HG03342 (cell line): ENCODE results near the gene LMO1.

Source experiments
- ATAC-seq: cut with Tn5 transposase; IDR thresholded peaks from one replicate; pipeline ENCODE4 v1.9.1; 2021; ENCODE audit warnings: mild to moderate bottlenecking, moderate library complexity; ENCODE audit not compliant: unreplicated experiment

LMO1 gene

GRCh38 chr11:8263769-8264410, at the start of gene LMO1:
TSS of gene LMO1 (minus strand) at chr11:8263878. CDS start at chr11:8263362, 516 bp downstream.
- ATAC-seq = peak; percentile 55

DNA sequence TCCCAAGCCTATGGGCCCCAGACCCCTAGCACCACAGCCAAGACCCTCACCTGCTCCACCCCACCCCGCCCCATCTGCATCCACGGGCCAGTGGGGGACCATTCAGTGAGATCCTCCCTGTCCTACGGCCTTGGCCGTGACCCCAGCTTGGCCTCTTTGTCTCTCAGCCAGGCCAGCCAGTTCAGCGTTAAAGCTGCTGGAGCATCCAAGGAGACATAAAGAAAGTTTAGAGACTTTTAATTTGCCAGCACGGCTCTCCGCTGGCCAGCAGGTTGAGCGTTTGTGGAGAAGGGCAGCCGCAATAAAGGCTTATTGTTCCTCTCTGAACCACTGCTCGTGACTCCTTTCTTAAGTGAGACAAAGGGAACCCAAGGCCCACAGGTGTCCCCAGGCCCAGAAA, 49.3 kb upstream of the LMO1 start:
- no peak for ATAC-seq

GRCh38 chr11:8311366-8311765, 47.7 kb upstream of the LMO1 start:
- no peak for ATAC-seq

DNA sequence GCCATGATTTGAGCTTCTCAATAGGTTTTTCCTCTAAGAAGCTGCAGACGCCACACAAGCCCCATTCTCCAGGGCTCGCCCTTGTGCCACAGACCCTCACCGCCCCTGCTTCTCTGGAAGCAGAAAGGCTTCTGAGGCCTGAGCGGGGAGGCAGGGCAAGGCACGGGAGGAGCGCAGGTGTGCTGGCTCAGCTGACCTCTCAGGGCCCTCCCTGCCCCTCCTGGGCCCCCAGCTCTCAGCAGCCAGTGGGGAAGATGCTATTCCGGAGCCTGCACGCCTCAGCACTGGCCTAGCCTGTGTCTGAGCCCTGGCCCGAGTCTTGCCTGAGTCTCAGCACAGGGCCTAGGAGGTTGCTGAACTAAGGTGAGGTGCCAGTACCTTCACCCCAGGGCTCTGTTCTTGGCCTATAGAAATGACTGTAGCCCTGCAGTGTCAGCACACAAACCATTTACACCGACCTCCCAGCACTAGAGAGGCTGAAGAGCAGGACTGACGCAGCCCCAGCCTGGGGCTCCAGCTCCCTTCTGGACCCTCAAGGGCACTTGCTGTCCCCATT, 47.1 kb upstream of the LMO1 start:
- ATAC-seq = no peak

DNA sequence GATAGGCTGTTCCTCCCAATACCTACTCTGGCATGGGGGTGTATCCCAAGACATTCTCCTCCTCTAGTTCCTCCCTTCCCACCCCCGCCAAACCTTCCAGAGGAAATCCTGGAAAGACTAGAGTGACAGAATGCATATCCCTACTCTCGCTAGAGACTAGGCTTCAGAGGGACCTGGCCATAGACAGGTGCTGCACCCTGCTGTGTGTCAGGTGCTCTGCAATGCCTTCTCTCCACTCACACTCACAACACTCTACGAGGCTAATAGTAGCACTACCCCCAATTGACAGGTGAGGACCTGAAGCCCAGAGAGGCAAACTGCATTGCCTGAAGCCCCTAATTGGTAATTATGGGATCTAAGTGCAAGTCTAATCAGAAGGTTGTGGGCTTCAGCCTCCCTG, 46.2 kb upstream of the LMO1 start:
- ATAC-seq = no peak

DNA sequence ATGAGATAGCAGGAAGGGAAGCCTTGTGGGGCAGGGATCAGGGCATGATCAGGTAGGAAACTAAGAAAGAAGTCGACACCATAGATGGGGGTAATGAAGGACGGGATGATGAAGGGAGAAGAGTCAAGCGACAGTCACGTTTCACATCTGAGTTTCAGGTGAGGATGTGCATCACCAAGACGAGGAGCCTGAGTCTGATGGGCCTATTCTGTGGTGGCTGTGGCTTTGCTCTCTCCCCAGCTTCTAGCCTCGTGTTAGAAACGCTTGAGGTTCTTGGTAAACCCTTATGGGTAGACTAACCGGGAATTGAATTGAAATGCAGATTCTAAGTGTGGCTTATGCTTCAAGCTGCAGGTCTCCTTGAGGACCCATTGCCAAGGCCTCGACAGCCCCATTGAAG, 45.6 kb upstream of the LMO1 start:
- ATAC-seq = no peak

GRCh38 chr11:8307601-8308000, 43.9 kb upstream of the LMO1 start:
- ATAC-seq = no peak

- no peak for ATAC-seq
Measured at GRCh38 chr11:8301622-8302021, 37.9 kb upstream of the LMO1 start.

DNA sequence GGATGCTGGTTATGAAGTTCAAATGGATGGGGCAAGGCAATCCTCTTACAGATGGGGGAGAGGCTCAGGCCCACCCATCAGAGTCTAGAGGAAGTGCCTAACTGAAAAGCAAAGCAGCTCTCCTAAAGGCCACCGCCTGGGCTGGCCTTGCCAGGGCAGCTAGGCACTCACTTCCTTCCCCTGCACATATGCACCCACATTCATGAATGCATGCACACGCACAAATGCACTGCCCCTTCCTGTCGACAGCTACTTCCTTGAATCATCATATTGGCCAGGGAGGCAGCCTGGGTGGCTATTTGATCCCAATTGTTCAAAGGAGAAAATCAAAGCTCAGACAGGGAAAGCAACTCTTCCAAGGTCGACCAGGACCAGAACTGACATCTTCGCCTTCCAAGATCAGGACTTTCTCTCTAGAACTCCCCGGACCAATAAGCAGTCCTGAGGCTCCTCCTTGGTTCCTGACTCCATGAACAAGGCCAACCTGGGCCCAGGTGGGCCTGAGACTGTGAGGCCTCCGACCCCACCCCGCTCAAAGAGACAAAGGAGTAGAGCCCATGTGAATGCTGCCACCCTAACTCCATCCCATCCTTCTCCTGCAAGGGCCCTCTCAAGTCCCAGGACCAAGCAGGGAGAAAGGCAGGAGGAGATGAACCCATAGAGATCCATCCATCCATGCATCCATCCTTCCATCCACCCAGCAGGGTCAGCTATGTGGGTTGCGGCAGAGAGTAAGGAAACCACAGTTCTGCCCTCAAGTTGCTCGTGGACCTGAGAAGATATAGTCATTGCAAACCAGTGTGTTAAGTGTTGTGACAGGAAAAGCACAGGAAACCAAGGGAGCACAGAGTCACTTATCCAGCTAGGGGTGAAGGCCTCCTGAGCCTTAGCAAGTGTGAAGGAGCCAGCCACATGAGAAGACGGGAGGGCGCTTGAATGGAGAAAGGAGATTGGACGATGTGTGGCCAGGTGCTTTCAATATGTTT, 35.4 kb upstream of the LMO1 start:
- ATAC-seq = no peak

- ATAC-seq = no peak
Measured at GRCh38 chr11:8297781-8298440, 34.2 kb upstream of the LMO1 start.

- no peak for ATAC-seq
Measured at GRCh38 chr11:8296872-8297271, 33.2 kb upstream of the LMO1 start.

- no peak for ATAC-seq
Measured at GRCh38 chr11:8296038-8296649, 32.5 kb upstream of the LMO1 start.

DNA sequence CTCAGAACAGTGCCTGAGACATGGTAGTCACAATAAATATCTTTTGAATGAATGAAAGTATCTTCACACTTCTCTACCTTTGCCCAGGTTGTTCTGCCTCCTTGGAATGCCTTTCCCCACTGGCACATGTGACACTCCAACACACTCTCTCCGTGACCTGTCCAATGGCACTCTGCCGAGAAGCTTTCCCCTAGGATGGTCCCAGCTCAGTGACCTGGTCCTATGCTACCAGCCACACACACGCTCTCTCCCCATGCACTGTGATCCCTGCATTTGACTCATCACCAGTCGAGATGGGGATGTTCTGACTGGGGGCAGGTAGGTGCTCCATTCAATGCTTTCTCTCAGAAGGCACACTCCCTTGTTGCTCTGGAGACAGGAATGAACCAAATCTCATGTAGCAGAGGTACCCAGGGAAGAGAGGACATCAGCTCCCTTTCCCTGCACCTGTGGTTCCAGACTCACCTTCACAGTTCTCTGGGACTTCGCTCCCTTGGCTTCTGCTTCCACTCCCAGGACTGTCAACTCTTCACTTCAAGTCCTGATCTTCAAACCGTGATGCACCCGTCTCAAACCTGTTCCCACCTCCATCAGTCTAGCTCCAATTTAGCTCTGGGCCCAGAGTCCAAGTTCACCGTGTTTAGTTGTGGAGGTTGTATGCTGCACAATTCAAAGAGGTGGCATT, 30.7 kb upstream of the LMO1 start:
- no peak for ATAC-seq

- no peak for ATAC-seq
Measured at GRCh38 chr11:8293171-8293570, 29.5 kb upstream of the LMO1 start.

GRCh38 chr11:8292351-8292750, 28.7 kb upstream of the LMO1 start:
- no peak for ATAC-seq

DNA sequence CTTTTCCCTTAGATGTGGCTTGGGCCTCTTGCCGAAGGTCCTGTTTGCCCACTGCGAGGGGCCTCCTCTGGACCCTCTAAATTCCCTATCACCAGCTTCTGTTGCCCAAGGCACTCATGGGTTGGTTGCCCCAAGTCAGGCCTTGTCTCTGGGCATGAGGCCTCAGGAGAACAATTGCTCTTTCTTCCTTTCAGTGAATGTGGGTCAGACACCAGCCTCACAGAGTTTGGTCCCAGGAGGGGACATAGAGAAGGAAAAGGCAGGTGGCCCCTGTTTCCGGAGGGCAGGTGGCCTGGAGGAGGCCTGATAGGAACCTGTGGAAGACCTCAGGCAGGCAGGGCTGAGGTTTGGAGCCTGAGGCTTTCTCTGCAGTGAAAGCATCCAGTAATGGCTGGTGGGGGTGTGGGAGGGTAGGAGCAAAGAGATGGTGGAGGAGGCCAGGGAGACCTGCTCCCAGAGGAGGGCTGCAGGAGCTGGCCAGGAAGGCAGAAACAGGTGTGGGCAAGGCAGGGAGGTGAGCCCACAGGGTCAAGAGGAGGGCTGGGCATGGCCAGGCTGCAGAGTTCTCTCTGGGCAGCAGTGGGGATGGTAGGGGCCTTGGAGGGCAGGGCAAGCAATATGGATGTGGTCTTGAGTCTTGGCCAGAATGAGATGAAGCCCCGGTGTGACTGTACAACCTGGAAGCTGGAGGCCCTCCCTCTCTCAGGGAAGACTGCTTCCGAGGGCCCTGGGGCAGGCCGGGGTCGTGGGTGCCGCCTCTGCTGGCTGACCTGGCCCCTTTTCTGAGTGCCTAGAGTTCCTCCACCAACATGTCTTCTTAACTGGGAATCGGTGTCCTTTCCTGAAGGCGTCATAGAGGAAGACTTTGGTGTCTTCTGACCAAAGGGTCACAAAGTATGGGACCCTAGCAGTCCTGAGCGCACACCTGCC, 28.0 kb upstream of the LMO1 start:
- ATAC-seq = no peak

- no peak for ATAC-seq
Measured at GRCh38 chr11:8290081-8290810, 26.6 kb upstream of the LMO1 start.

DNA sequence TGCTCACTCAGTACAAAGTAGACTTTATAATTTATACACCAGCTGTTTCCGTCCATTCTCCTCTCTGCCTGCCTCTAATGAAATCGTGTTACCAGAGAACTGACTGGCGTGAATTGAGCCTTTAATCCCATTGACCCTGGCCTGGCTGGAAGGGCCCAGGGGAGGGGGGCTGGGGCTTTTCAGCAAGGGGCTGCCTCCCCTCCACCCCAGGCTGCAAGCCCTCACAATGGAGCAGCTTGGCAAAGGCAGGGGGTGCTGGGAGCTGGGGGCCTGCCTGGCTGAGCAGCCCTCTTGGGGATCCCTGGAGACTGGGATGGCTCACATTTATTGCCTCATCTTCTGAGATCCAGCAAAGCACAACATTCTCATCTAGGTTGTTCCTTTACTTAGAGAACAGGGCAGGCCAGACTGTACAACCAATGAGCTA, 25.8 kb upstream of the LMO1 start:
- no peak for ATAC-seq
